Stimulated activated CD4-positive, alpha-beta T cell treated with anti-CD3 and anti-CD28 coated beads, Interleukin-1b, Interleukin-23, amount 100 ng/mL, for 1 hour (primary cell): ENCODE measurements around the gene ALPG.
"Not testable (repeated sequence)": the region's sequence is repeated elsewhere in the genome, so short reads cannot be mapped to it uniquely, and the experiment has no call there.

Source experiments
- DNase-seq, 2 donors: peaks; one replicate each; pipeline ENCODE4 v3.0.0-alpha.2; 2020; ENCODE audit warnings: low read depth in 2 of 2

ALPG gene

DNA sequence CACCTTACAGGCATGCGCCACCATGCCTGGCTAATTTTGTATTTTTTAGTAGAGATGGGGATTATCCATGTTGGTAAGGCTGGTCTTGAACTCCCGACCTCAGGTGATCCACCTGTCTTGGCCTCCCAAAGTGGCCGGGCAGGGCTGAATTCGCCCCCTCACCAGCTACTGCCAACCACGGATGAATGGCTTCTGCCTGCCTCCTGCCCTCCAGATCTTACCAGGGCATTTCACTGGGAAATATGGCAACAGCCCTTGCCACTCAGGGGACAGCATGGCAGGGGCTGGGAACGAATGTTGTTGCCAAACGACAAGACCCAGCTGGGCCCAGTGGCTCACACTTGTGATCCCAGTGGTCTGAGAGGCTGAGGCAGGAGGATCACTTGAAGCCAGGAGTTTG is 29.9 kb upstream of the ALPG start:
- no peak for DNase-seq

DNA sequence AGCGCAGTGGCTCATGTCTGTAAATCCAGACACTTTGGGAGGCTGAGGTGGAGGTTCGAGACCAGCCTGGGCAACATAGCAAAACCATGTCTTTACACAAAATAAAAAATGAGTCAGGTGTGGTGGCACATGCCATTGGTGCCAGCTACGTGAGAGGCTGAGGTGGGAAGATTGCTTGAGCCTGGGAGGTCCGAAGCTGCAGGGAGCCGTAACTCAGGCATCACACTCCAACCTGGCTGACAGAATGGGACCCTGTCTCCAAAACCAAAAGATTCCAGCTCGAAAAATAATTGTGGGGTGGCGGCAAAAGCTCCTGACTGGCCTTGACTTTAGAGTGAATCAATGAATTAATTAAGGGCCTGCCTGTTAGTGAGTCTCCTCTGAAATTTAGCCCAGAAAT is 29.3 kb upstream of the ALPG start:
- no peak for DNase-seq

DNA sequence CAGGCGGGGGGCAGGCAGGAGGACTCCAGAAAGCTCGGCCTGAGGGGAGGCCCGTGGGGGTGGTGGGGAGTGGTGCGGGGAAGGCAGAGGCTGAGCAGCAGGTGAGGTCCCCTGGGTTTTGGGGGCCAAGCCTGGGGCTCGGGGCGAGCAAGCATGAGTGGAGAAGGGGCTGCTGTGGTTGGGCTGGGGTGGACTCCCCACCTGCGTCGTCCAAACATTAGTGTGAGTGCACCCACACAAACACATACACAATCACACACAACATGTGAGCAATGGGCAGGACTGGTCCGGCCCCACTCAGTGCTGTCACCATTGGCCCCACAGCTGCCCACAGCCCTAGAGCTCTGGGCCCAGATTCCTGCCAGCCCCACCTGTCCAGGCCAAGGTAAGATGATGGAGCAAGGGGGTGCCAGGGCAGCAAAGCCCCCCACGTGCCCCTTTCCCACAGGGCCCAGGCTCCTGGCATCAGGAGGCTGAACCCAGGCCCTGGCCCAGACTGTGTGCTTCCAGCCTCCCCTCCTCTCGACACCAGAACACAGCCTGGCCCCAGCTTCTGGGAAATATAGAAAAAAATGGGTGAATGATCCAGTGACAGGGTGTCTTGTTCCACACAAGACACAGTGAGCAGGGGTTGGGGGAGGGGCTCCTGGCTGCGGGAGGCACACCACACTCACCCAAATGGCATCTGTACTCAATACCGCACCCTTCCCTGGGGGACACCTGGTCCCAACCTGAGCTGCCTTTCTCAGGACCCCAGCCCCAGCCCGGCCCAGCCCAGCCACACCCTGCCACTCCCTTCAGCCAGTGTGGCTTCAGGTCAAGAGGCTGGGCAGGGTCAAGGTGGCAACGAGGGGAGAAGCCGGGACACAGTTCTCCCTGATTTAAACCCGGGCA is 28.6 kb upstream of the ALPG start:
- DNase-seq: no peak

DNA sequence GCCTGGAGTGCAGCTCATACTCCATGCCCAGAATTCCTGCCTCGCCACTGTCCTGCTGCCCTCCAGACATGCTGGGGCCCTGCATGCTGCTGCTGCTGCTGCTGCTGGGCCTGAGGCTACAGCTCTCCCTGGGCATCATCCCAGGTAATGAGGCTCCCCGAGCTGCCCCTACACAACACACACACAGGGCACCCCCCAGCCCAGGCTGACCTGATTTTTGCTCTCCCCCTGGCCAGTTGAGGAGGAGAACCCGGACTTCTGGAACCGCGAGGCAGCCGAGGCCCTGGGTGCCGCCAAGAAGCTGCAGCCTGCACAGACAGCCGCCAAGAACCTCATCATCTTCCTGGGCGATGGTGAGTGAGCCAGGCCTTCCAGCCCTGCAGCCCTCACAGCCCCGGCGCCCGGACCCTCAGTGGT is 27.9 kb upstream of the ALPG start, which contains the start of gene ALPP:
ALPP (plus strand) TSS at position 17 of the 417 bp plus-strand sequence; CDS start at position 69, 52 bp downstream.
- DNase-seq: not testable (repeated sequence)

DNA sequence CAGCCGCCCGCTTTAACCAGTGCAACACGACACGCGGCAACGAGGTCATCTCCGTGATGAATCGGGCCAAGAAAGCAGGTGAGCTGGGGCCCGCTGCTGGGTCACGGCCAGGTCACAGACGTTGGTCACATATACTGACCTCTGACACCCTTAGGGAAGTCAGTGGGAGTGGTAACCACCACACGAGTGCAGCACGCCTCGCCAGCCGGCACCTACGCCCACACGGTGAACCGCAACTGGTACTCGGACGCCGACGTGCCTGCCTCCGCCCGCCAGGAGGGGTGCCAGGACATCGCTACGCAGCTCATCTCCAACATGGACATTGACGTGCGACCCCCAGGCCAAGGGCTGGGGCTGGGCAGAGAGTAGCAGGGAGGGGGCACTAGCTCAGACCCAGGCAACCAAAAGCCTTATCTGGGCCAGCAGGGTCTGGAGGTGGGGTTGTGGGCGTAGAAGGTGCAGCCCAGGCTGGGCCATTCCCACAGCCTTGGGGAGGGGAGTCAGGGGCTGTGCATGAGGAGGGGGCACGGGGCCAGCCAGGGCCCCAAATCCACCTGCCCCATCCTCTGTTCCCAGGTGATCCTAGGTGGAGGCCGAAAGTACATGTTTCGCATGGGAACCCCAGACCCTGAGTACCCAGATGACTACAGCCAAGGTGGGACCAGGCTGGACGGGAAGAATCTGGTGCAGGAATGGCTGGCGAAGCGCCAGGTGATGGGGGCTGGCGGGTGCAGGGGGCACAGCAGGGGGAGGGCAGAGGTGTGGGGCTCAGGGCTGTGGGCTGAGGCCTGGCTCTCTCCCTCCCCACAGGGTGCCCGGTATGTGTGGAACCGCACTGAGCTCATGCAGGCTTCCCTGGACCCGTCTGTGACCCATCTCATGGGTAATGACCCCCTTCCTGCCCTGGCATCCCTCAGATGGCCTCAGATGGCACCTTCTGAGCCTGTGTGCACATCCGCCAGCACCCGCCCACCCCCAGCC is 26.7 kb upstream of the ALPG start:
- DNase-seq: not testable (repeated sequence)

DNA sequence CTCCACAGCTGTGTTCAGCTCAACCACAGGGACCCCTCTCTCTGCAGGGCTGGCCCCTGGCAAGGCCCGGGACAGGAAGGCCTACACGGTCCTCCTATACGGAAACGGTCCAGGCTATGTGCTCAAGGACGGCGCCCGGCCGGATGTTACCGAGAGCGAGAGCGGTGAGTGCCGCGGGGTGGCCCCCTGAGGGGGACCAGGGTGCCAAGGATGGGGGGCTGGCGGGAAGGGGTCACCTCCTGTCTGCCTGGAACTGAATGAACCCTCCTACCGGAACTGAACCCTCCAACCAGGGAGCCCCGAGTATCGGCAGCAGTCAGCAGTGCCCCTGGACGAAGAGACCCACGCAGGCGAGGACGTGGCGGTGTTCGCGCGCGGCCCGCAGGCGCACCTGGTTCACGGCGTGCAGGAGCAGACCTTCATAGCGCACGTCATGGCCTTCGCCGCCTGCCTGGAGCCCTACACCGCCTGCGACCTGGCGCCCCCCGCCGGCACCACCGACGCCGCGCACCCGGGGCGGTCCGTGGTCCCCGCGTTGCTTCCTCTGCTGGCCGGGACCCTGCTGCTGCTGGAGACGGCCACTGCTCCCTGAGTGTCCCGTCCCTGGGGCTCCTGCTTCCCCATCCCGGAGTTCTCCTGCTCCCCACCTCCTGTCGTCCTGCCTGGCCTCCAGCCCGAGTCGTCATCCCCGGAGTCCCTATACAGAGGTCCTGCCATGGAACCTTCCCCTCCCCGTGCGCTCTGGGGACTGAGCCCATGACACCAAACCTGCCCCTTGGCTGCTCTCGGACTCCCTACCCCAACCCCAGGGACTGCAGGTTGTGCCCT is 25.2 kb upstream of the ALPG start:
- not testable (repeated sequence) for DNase-seq

DNA sequence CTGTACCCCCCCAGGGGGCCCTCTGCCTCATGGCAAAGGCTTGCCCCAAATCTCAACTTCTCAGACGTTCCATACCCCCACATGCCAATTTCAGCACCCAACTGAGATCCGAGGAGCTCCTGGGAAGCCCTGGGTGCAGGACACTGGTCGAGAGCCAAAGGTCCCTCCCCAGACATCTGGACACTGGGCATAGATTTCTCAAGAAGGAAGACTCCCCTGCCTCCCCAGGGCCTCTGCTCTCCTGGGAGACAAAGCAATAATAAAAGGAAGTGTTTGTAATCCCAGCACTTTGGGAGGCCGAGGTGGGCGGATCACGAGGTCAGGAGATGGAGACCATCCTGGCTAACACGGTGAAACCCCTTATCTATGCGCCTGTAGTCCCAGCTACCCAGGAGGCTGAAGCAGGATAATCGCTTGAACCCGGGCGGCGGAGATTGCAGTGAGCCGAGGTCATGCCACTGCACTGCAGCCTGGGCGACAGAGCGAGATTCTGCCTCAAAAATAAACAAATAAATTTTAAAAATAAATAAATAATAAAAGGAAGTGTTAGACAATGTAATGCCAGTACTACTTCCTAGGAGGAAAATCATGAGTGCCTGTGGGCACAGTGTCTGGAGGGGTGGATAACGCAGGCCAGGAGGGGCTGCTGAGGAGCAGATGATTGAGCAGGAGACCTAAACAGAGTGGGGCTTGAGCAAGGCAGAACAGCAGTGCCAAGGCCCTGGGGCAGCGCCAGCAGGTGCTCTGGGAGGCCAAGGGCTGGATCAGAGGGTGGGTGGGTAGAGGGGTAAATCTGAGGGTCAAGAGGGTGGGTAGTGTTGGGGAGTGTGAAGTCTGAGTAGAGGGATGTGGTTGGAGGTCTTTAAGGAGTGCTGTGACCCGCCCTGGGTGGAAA is 24.1 kb upstream of the ALPG start:
- no peak for DNase-seq

DNA sequence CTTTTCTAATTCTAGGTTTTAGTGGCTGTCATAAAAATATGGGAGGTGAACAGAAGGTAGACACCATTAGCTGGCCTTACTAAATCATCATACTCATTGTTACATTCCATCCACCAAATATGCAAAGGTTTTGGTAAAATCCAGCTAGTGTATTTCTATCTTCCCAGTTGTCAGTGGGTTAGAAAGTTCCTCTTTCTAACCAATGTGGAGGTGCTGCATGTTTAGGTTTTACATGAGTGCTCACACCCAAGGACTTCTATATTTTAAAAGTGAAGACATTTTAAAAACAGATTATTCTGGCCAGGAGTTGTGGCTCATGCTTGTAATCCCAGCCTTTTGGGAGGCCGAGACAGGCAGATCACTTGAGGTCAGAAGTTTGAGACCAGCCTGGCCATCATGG is 22.2 kb upstream of the ALPG start:
- DNase-seq: no peak

DNA sequence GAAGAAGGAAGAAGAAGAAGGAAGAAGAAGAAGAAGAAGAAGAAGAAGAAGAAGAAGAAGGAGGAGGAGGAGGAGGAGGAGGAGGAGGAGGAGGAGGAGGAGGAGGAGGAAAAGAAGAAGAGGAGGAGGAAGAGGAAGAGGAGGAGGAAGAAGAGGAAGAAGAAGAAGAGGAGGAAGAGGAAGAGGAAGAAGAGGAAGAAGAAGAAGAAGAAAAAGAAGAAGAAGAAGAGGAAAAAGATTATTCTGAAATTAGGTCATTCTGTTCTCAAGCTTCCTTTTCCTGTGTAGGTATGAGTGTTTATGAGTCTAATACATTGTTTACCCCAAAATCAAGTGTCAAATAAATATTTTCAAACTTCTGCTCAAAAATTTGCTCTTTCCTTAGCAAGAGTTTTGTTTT is 21.6 kb upstream of the ALPG start:
- DNase-seq: not testable (repeated sequence)

DNA sequence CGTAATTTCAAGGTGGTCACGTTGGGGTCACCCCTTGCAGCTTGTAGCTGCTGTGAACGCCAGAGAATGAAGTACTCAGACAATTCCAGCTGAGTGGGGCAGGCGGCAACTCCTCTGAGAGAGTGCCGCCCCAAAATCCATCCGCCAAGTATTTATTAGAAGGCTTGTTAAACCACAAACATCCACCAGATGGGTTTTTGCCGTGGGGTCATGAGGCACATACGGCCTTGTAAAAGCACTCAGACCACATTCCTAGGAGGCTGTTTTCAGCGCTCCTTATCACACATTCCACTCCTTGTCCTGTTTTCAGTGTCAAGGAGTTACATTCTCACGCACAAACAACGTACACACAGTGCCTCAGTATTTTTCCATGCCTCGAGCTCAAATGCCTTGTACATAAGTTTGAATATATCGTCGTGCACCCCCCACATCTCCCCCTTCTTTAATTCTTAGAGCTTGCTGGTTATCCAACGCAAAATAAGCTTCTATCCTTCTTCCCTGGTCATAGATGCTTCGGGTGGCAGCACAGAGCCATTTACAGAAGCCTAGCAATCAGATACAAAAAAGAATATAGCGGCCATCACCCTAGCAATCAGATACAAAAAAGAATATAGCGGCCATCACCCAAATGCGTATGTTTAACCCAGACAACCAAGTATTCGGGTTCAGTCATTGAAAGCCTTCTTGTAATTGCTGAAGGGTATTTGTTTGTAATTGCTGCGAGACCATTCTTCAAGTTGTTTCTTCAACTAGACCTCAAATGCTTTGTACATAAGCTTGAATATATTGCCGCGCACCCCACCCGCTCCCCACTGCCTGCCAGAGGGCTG is 20.8 kb upstream of the ALPG start:
- no peak for DNase-seq

DNA sequence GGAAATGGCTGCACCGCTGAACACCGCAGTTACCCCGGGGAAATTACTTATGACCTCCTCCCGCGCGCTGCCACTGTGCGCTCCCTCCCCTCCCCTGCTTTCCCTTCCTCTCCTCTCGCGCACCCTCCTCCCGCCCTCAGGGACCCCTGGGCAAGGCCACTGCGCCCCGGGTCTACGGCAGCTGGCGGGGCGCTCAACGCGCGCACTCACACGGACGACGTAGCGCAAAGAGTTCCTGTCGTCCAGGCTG is 20.2 kb upstream of the ALPG start:
- no peak for DNase-seq

DNA sequence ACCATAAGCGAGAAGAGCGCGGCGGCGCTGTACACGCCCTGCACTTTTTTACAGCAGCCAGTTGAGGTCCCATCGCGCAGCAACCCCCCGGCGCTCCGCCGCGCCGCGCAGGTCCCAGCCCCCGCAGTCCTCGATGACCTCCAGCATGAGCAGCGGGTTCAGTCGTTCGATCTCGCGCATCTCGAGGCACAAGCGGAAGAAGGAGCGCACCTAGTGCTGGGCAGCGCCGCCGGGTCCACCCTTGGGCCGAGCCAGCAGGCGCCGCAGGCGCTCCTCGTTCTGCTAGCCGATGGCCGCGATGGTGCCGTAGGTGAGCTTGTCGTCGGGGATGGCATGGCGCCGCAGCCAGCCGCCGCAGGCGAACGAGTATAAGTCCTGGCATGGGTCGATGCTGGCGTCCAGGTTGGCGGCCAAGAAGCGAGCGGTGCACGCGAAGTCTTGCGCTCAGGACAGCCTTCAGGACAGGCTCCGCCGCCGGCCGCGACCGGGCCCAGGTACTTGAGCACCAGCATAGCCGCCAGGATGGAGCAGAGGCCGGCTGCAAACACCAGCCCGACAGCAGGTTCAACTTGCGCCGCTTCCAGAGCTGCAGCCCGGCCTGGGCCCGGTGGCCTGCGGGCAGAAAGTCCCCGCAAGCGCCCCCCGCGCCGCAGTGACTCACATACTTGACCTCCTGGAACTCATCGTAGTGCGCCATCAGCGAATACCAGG is 19.7 kb upstream of the ALPG start:
- no peak for DNase-seq

DNA sequence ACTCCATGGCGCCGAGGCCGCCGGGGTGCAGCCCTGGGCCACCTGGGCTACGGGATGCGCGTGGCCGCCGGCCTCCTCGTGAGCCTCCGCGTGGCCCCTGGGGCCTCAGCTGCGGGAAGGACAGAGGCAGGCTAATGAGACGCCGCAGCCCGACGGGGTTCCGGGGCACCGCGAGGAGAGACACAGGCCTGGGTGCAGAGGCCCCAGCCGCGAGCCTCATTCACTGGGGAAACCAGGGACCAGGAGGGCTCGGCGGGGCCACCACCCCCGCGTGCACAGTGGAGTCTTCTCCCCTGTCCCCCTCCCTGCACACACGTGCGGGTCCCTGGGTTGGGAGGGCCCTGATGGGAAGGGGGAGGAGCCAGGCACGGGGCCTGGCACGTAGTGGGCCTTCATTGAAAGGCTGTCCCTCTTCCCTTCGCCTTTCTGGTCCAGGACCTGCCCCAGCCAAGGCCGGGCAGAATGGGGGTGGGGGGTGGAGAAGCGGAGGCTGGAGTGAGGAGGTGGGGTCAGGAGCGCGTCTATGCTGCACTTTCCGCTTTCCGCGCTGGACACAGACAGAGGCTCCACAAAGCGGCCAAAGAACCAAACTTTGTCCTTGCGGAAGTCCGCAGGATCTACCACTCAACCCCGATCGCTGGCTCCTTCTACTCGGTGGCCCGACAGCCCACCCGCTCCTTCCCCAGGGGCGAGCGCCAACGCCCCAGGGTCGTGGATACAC is 19.0 kb upstream of the ALPG start:
- no peak for DNase-seq

DNA sequence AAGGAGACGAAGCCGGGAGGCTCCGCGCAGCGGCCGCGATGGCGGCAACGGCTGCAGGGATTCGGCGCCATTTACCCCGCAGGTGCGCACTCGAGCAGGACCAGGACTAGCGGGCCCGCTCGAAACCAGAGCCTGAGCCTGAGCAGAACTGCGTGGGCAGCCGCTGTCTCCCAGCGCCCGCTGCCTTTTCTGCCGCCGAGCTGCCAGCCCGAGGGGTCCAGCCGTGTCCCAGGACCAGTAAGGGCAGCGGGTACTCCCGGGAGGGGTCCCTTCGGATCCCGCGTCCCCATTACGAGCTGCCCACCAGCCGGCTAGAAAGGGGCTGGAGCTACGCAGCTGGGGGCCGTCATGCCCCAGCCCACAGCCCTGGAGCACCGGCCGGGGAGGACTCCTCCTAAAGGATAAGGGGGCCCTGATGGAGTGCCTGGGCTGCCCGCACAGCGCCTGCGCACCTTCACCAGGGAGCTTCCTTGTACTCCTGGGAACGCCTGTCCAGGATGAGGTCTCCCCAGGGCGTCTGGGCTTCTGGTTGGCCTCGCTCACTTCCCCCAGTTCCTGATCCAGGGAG is 18.2 kb upstream of the ALPG start:
- no peak for DNase-seq

DNA sequence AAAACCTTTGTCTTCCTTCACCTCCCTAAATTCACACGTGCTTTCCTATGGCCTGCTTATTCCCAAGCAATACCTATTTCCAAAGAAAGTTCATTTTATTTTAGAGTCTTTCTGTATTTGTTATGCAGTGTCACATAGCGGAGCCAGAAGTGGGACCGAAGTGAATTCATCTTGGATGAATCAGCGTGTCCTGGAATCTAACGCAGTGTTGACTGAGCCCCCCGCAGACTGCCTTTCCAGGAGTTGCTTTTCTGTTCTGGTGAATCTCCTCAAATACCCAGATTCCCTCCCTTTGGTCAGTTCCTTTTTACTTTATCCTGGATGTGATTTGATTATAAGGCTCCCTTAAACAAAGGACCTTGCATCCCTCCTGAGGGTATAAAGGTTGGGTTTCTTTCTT is 17.3 kb upstream of the ALPG start:
- DNase-seq: no peak

DNA sequence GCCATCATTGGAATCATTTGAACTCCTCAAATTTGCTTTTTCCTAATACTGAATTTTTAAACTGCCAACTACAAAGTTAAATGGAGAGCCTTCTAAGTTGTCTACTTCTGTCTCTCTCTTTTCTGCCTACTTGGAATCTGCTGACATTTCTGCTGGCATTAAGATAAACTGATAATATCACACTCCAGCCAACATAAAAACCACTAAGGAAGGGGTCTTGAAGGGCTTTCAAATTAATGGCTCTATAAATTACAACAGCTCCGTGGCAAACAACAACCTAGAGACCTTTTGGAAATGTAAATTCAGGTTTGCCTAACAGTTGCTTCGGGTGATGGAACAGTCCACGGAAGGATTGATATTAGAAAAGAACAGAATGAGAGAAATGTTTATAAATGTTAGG is 16.0 kb upstream of the ALPG start:
- DNase-seq: no peak

DNA sequence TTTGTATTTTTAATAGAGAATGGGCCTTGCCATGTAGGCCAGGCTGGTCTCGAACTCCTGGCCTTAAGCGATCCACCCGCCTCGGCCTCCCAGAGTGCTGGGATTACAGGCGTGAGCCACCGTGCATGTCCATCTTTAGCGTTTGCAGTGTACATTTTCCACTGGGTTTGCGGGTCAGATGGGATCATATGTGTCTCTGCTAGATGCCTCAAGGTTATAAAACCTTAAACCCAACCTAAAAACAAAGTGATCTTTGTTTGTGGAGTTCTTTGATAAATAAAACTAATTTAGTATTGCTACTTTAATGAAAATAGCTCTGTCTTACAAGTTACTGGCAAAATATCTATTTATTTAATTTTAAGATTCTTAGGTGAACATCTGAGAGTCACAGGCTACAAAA is 13.1 kb upstream of the ALPG start:
- DNase-seq: no peak

DNA sequence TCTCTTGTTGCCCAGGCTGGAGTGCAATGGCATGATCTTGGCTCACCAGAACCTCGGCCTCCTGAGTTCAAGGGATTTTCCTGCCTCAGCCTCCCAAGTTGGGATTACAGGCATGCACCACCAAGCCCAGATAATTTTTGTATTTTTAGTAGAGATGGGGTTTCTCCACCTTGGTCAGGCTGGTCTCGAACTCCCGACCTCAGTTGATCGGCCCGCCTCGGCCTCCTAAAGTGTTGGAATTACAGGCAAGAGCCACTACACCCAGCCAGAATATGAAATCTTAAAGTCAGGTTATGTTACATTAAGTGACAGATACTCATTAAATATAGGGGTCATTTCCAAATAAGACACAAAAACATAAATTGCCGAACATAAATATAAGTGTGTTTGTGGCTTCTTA is 12.2 kb upstream of the ALPG start:
- not testable (repeated sequence) for DNase-seq
